Measurements from ENCODE around the gene RSPH6A. TPM values are rescaled to one million over a fixed set of nuclear protein-coding genes. Genes with fewer than 3 reads are reported as not detected.
A peak's percentile ranks its signal among the peaks of the same experiment; 100 is the strongest.

Gene RSPH6A
- total and polyA plus RNA-seq, 2 of the 13 experiments (the other 11 are each of a cell fraction or from before 2014, with no cell fraction given), result 0.07 TPM; not detected in 1

- TF ChIP-seq KIAA2018 (CRISPR knock-in tag; IDR thresholded peaks at IDR 0.05; ENCODE audit: borderline replicate concordance) (no peak), MAFF (IDR thresholded peaks at IDR 0.05; ENCODE audit: low read depth, low read length) (no peak), DRAP1 (CRISPR knock-in tag; IDR thresholded peaks at IDR 0.05) (peak; percentile 86), ZNF460 (CRISPR knock-in tag; IDR thresholded peaks at IDR 0.05; ENCODE audit: borderline replicate concordance) (no peak; the same call in 1 of the 2 replicates), NFIB (CRISPR knock-in tag; IDR thresholded peaks at IDR 0.05; ENCODE audit: borderline replicate concordance) (no peak), ZNF576 (CRISPR knock-in tag; IDR thresholded peaks at IDR 0.05) (no peak), TCF7L2 (IDR thresholded peaks at IDR 0.05; ENCODE audit: low read depth, low read length) (no peak), ZNF225 (CRISPR knock-in tag; IDR thresholded peaks at IDR 0.05) (peak; percentile 83), CHD4 (IDR thresholded peaks at IDR 0.05; ENCODE audit: borderline replicate concordance, low read length) (no peak), ZNF704 (CRISPR knock-in tag; IDR thresholded peaks at IDR 0.05; ENCODE audit: borderline replicate concordance) (peak; percentile 75; the same call in 1 of the 2 replicates), ZNF629 (CRISPR knock-in tag; conservative IDR thresholded peaks at IDR 0.05) (0 out of 2 replicates have a peak, but pooled peaks have one; percentile 13), ZNF644 (CRISPR knock-in tag; IDR thresholded peaks at IDR 0.05; ENCODE audit: low read depth) (no peak), NR0B2 (CRISPR knock-in tag; IDR thresholded peaks at IDR 0.05) (peak; percentile 65; the same call in 1 of the 2 replicates), REPIN1 (CRISPR knock-in tag; IDR thresholded peaks at IDR 0.05; ENCODE audit: borderline replicate concordance, low read depth) (no peak), RXRB (CRISPR knock-in tag; IDR thresholded peaks at IDR 0.05; ENCODE audit: borderline replicate concordance) (peak; percentile 65; the same call in 1 of the 2 replicates), ZBTB7A (CRISPR knock-in tag; IDR thresholded peaks at IDR 0.05) (no peak; the same call in 1 of the 2 replicates), TSC22D2 (CRISPR knock-in tag; IDR thresholded peaks at IDR 0.05; ENCODE audit: borderline replicate concordance) (no peak; the same call in 1 of the 2 replicates), PAX8 (CRISPR knock-in tag; IDR thresholded peaks at IDR 0.05; ENCODE audit: borderline replicate concordance) (no peak)
Observed at GRCh38 chr19:45768984-45769782, 45.9 kb downstream of the RSPH6A start, which contains the start of gene SIX5 (continued).

Data from HepG2 (cell line).